Kidney (tissue), 14 donors: ENCODE data around the gene PHACTR3. TPM values are rescaled to one million over a fixed set of nuclear protein-coding genes. Genes with fewer than 3 reads are reported as not detected.
A peak's percentile ranks its signal among the peaks of the same experiment; 100 is the strongest.

ENCODE experiments used
- DNase-seq, 5 donors: peaks; one replicate each; pipeline ENCODE4 v3.0.0-alpha.2; 2013 to 2020
- FAIRE-seq: peaks from 2 replicates; lab custom pipeline; 2012; peaks lifted over from hg19 to GRCh38; lab: Jason Lieb, UNC
- H3K27ac ChIP-seq, 2 donors: one replicate each; pipeline ENCODE4 v1.7.0; 2013; ENCODE audit warnings: low read depth in 2 of 2, low read length in 2 of 2, inconsistent platforms in 1 of 2
- H3K27me3 ChIP-seq: one replicate; pipeline ENCODE4 v1.7.1; 2013; ENCODE audit warnings: low read length, inconsistent platforms; ENCODE audit not compliant: control insufficient read depth, insufficient read depth
- H3K36me3 ChIP-seq, 3 donors: one replicate each; pipeline versions ENCODE4 v1.7.0 to v1.7.1; 2013; ENCODE audit warnings: low read length in 3 of 3, control low read depth in 1 of 3, inconsistent platforms in 1 of 3; ENCODE audit not compliant: insufficient read depth in 3 of 3, control insufficient read depth in 2 of 3
- H3K4me1 ChIP-seq, 3 donors: one replicate each; pipeline versions ENCODE4 v1.7.0 to v1.7.1; 2013; ENCODE audit warnings: low read length in 3 of 3, inconsistent platforms in 1 of 3, low read depth in 1 of 3; ENCODE audit not compliant: control insufficient read depth in 2 of 3, insufficient read depth in 2 of 3
- H3K4me3 ChIP-seq, 3 donors: one replicate each; pipeline versions ENCODE4 v1.7.0 to v1.8.1; 2013; ENCODE audit warnings: low read length in 3 of 3, control low read depth in 1 of 3, inconsistent platforms in 1 of 3
- H3K9ac ChIP-seq, 3 donors: one replicate each; pipeline versions ENCODE4 v1.7.0 to v1.7.1; 2013; ENCODE audit warnings: low read length in 3 of 3, control low read depth in 1 of 3, inconsistent platforms in 1 of 3
- H3K9me3 ChIP-seq, 3 donors: one replicate each; pipeline versions ENCODE4 v1.7.0 to v1.7.1; 2013; ENCODE audit warnings: low read length in 3 of 3, control low read depth in 1 of 3, inconsistent platforms in 1 of 3; ENCODE audit not compliant: control insufficient read depth in 2 of 3, insufficient read depth in 1 of 3
- intact Hi-C: fragments of 100-400 bp; cut with DNase I; formaldehyde crosslinking; loops from one replicate; pipeline ENCODE4 v1.11.1; 2022
- polyA plus RNA-seq: library from polyadenylated mRNA; stranded (reverse); fragments of 350-450 nt; fragmentation: Illumina TruSeq; extraction: RNeasy Lipid Tissue Mini Kit (QIAGEN cat#74804); gene quantifications from one replicate; pipeline ENCODE4 v1.2.3, GENCODE V29; 2014; ENCODE audit warnings: low read depth, low replicate concordance; ENCODE audit not compliant: insufficient read depth
- total RNA-seq: library from RNA; stranded (reverse); fragmentation: NEBNext Ultra II Directional; extraction: Animal tissue kit (Norgen Biotek cat#: 25700); gene quantifications from one replicate; pipeline ENCODE4 v1.2.1, GENCODE V29; 2021
- TF ChIP-seq, protein P1 (sequence below): IDR thresholded peaks from 3 replicates; pipeline ENCODE4 v1.5.1; 2012; ENCODE audit warnings: mild to moderate bottlenecking, moderate library complexity, borderline replicate concordance; ENCODE audit not compliant: insufficient read depth; ENCODE audit errors: extremely low read depth
- donor health status: control.
- donor health status: control.
- donor health status: control.
- donor health status: control.
- donor health status: control.
- donor health status: DM: yes; HTN: yes; CAD: no.
- donor health status: Normal renal cell carcinoma (clear cell type).

Gene PHACTR3
- total and polyA plus RNA-seq, 2 donors from 2014 or later = 1.7 to 12.3 TPM

DNA sequence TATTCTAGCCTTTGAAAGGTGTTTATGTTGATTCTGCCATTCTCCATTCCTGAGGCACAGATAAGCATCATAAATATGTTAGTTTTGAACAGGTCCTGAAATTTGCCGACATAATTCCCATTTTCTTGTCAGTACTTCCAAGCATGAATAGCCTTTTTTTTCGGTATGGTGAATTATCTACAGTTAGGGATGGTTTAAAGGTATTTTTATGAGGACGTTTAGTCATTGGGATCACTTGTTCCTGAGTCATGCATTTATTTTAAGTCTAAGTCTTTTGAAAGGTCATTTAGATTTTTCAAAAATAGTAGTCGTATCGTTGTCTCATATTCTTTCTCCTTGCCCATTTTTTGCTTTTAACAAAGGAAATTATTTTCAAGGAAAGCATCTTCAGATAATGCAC is 98.7 kb downstream of the PHACTR3 start:
- Histone ChIP-seq H3K9me3 (no peaks in the 10 kb centered on the region), H3K9ac (no peak overlapping the region), H3K27ac (no peak overlapping the region), H3K36me3 (no peaks in the 10 kb centered on the region), H3K27me3 (no peaks in the 10 kb centered on the region), H3K4me3 (no peak overlapping the region), H3K4me1 (no peaks in the 10 kb centered on the region)
- intact Hi-C loops = no loop called here
- FAIRE-seq = no peak
- TF ChIP-seq, protein P1, sequence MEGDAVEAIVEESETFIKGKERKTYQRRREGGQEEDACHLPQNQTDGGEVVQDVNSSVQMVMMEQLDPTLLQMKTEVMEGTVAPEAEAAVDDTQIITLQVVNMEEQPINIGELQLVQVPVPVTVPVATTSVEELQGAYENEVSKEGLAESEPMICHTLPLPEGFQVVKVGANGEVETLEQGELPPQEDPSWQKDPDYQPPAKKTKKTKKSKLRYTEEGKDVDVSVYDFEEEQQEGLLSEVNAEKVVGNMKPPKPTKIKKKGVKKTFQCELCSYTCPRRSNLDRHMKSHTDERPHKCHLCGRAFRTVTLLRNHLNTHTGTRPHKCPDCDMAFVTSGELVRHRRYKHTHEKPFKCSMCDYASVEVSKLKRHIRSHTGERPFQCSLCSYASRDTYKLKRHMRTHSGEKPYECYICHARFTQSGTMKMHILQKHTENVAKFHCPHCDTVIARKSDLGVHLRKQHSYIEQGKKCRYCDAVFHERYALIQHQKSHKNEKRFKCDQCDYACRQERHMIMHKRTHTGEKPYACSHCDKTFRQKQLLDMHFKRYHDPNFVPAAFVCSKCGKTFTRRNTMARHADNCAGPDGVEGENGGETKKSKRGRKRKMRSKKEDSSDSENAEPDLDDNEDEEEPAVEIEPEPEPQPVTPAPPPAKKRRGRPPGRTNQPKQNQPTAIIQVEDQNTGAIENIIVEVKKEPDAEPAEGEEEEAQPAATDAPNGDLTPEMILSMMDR = no peak
- no peak for DNase-seq

DNA sequence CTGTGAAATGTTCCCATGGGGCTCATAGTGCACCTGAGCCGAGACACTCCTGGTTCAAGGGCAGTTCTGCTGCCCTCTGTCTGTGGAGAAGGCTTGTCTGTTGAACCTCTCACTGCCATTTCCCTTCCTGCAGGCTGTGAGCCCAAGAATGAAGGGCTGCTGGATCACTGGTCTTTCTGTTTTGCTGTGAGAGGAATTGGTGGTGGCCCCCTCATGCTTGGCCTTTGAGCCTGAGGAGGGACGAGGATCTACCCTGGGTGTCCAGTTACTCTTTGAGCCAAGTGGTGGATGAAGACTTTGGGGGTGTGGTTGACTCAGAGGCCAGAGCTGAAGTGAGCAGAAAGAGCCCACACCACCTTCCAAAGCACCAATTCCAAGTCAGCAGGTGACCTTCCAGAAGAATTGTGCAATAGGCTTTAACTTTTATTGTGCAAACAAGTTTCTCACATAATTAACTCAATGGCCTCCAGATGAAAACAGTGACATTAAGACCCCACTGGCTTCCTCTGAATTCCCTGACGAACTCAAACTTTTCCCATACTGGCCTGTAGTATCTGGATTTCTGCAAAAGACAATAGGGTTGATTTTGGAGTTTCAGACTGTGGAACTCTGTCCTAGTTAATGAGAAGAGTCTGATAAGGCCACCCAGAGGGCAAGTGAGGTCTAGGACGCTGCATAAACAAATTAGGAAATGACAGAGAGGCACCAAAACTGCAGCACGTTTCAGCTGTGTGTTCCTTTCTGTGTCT is 101.5 kb downstream of the PHACTR3 start:
- DNase-seq = peak in 1 of 5 donors; percentile 1

DNA sequence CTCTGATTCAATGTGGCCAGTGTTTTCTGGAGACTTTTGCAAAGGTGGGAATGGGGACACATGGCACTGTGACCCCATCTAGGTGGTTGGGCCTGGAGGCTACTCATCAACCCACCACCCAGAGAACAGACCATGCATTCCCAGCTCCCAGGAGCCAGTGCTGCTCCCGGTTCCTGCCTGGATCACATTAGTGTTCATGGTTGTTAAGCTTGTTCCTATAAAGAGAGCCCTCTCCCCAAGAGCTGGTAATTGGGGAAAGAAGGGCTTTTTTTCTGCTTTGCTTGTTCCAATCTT is 102.0 kb downstream of the PHACTR3 start:
- TF ChIP-seq, protein P1 = no peak
- no peak overlapping the region for H3K27ac ChIP-seq
- H3K9ac ChIP-seq = no peak overlapping the region
- no peaks in the 10 kb centered on the region for H3K9me3 ChIP-seq
- intact Hi-C loops = no loop called here
- H3K4me1 ChIP-seq = no peaks in the 10 kb centered on the region
- no peaks in the 10 kb centered on the region for H3K36me3 ChIP-seq
- H3K4me3 ChIP-seq = no peak overlapping the region
- no peaks in the 10 kb centered on the region for H3K27me3 ChIP-seq
- DNase-seq (no peak), FAIRE-seq (no peak)

More for the DNA sequence above, 101.5 kb downstream of the PHACTR3 start:
- TF ChIP-seq, protein P1 = no peak
- Histone ChIP-seq H3K4me3 (no peak overlapping the region), H3K36me3 (no peaks in the 10 kb centered on the region), H3K9ac (no peak overlapping the region), H3K4me1 (no peaks in the 10 kb centered on the region), H3K27me3 (no peaks in the 10 kb centered on the region), H3K27ac (no peak overlapping the region), H3K9me3 (no peaks in the 10 kb centered on the region)
- FAIRE-seq = no peak
- intact Hi-C loops = no loop called here
